PC-3 (cell line): Measurements from ENCODE around the gene SYCP3. TPM values are rescaled to one million over a fixed set of nuclear protein-coding genes. Genes with fewer than 3 reads are reported as not detected.

Experiments used
- ATAC-seq: fragments of 200-7000 bp; cut with Tn5 transposase; 2 replicates; pipeline ENCODE4 v1.9.1; 2020; ENCODE audit warnings: mild to moderate bottlenecking, moderate library complexity
- BruUV-seq: library from RNA; stranded (reverse); fragments of 400-500 nt; replicated peaks from 2 replicates; lab custom pipeline; 2021; lab: Mats Ljungman, UMichigan
- CTCF ChIA-PET: fragments of 300-600 bp; sonication (Branson Sonifier 250); formaldehyde crosslinking; loops from one replicate; lab custom pipeline; 2022; ENCODE audit warnings: antibody characterized with exemption; lab: Charles Lee
- POLR2A ChIA-PET: fragments of 300-600 bp; sonication (Branson Sonifier 250); formaldehyde crosslinking; loops from one replicate; lab custom pipeline; 2022; ENCODE audit warnings: antibody characterized with exemption; ENCODE audit not compliant: unreplicated experiment; lab: Charles Lee
- DNase-seq: peaks from one replicate; pipeline ENCODE4 v3.0.0-alpha.2; 2015
- H2AFZ ChIP-seq: fragments of 300-600 bp; sonication (generic); 2 replicates; pipeline ENCODE4 v1.6.0; 2016; ENCODE audit warnings: antibody characterized with exemption, low read length
- H3F3A ChIP-seq: fragments of 300-600 bp; sonication (generic); one replicate; pipeline ENCODE4 v1.6.0; 2017; ENCODE audit warnings: antibody characterized with exemption, low read length, control low read depth, mild to moderate bottlenecking; ENCODE audit not compliant: unreplicated experiment
- H3K27ac ChIP-seq: fragments of 300-600 bp; sonication (generic); 2 replicates; pipeline ENCODE4 v1.5.1; 2016; ENCODE audit warnings: mild to moderate bottlenecking, low read length
- H3K27me3 ChIP-seq: fragments of 300-600 bp; sonication (generic); 2 replicates; pipeline ENCODE4 v1.6.1; 2016; ENCODE audit warnings: low read length, mixed read lengths
- H3K36me3 ChIP-seq: fragments of 300-600 bp; sonication (generic); 2 replicates; pipeline ENCODE4 v1.6.1; 2016; ENCODE audit warnings: low read depth, mixed run types, low read length, mixed read lengths
- H3K4me1 ChIP-seq: fragments of 300-600 bp; sonication (generic); 2 replicates; pipeline ENCODE4 v1.5.1; 2016; ENCODE audit warnings: low read length; ENCODE audit not compliant: insufficient read depth
- H3K4me2 ChIP-seq: fragments of 300-600 bp; sonication (generic); 2 replicates; pipeline ENCODE4 v1.6.0; 2016; ENCODE audit warnings: low read length
- H3K4me3 ChIP-seq: fragments of 300-600 bp; sonication (generic); 2 replicates; pipeline ENCODE4 v1.5.1; 2016; ENCODE audit warnings: mild to moderate bottlenecking, low read length, mixed read lengths
- H3K79me2 ChIP-seq: fragments of 300-600 bp; sonication (generic); 2 replicates; pipeline ENCODE4 v1.6.1; 2017; ENCODE audit warnings: low read length, mixed read lengths
- H3K9ac ChIP-seq: fragments of 300-600 bp; sonication (generic); 2 replicates; pipeline ENCODE4 v1.6.0; 2016; ENCODE audit warnings: mild to moderate bottlenecking, low read length
- H3K9me2 ChIP-seq: fragments of 300-600 bp; sonication (generic); replicated peaks from 2 replicates; pipeline ENCODE4 v1.6.1; 2016; ENCODE audit warnings: mixed run types, low read length, mixed read lengths
- H3K9me3 ChIP-seq: fragments of 300-600 bp; sonication (generic); 2 replicates; pipeline ENCODE4 v1.6.1; 2016; ENCODE audit warnings: low read length, mixed read lengths
- H4K20me1 ChIP-seq: fragments of 300-600 bp; sonication (generic); 2 replicates; pipeline ENCODE4 v1.6.1; 2016; ENCODE audit warnings: low read length, mixed read lengths
- EZH2 ChIP-seq: fragments of 300-600 bp; sonication (generic); IDR thresholded peaks from one replicate; pipeline ENCODE4 v1.6.1; 2017; ENCODE audit warnings: antibody characterized with exemption, mild to moderate bottlenecking, low read length; ENCODE audit not compliant: unreplicated experiment
- EZH2phosphoT487 ChIP-seq: fragments of 300-600 bp; sonication (generic); IDR thresholded peaks from 2 replicates; pipeline ENCODE4 v1.6.1; 2018; ENCODE audit warnings: mild to moderate bottlenecking, antibody characterized with exemption, low read length, borderline replicate concordance
- intact Hi-C: fragments of 100-400 bp; cut with micrococcal nuclease; formaldehyde crosslinking; loops from 2 replicates; pipeline ENCODE4 v1.9.0; 2023
- total RNA-seq: library from RNA; depleted of rRNA; stranded (reverse); fragments of >200 nt; gene quantifications from 2 replicates; pipeline ENCODE4 v1.2.3, GENCODE V29; 2014
- TF ChIP-seq, protein P1 (sequence below): fragments of 300-600 bp; sonication (generic); conservative IDR thresholded peaks from 2 replicates; pipeline ENCODE4 v1.5.1; 2017; ENCODE audit warnings: antibody characterized with exemption, low read depth, mild to moderate bottlenecking, low read length

The SYCP3 gene
- total RNA-seq, 1 experiment from 2014 or later, result not detected

DNA sequence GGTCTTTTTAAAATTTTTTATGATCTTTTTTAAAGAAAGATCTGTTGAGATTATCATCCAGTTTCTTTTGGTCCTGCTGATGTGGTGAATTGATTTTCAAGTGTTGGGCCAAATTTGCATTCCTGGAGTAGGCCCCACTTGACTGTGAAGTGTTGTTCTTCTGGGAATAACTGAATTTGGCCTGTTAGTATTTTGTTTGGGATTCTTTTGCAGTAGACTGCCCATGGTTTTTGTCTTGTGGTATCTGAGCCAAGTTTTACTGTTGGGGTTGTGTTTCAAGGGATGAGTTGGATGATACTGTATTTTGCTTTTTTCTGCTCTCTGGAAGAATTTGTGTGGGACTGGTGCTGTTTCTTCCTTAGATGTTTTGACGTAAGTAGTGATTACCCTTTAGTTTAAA is 4.0 kb upstream of the SYCP3 start:
- intact Hi-C loops, result no loop called here
- no peaks in the 10 kb centered on the region for H3K9me3 ChIP-seq
- H3K4me3 ChIP-seq, result no peak overlapping the region
- H3K36me3 ChIP-seq, result no peaks in the 10 kb centered on the region
- H2AFZ ChIP-seq, result no peak overlapping the region
- H3K4me1 ChIP-seq, result no peaks in the 10 kb centered on the region
- H3K9ac ChIP-seq, result no peak overlapping the region
- no peaks in the 10 kb centered on the region for H3K79me2 ChIP-seq
- TF ChIP-seq, protein P1, sequence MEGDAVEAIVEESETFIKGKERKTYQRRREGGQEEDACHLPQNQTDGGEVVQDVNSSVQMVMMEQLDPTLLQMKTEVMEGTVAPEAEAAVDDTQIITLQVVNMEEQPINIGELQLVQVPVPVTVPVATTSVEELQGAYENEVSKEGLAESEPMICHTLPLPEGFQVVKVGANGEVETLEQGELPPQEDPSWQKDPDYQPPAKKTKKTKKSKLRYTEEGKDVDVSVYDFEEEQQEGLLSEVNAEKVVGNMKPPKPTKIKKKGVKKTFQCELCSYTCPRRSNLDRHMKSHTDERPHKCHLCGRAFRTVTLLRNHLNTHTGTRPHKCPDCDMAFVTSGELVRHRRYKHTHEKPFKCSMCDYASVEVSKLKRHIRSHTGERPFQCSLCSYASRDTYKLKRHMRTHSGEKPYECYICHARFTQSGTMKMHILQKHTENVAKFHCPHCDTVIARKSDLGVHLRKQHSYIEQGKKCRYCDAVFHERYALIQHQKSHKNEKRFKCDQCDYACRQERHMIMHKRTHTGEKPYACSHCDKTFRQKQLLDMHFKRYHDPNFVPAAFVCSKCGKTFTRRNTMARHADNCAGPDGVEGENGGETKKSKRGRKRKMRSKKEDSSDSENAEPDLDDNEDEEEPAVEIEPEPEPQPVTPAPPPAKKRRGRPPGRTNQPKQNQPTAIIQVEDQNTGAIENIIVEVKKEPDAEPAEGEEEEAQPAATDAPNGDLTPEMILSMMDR, result no peak
- no peak for TF ChIP-seq EZH2phosphoT487
- no peak for TF ChIP-seq EZH2
- H3K27ac ChIP-seq, result no peak overlapping the region
- no TSS peak for BruUV-seq
- H4K20me1 ChIP-seq, result no peaks in the 10 kb centered on the region
- ATAC-seq, result no peak
- ChIA-PET CTCF (no interaction called here), POLR2A (no interaction called here)
- H3K9me2 ChIP-seq, result no peaks in the 10 kb centered on the region
- no peak overlapping the region for H3K4me2 ChIP-seq
- H3K27me3 ChIP-seq, result no peaks in the 10 kb centered on the region
- no peak for DNase-seq
- no peaks in the 10 kb centered on the region for H3F3A ChIP-seq

DNA sequence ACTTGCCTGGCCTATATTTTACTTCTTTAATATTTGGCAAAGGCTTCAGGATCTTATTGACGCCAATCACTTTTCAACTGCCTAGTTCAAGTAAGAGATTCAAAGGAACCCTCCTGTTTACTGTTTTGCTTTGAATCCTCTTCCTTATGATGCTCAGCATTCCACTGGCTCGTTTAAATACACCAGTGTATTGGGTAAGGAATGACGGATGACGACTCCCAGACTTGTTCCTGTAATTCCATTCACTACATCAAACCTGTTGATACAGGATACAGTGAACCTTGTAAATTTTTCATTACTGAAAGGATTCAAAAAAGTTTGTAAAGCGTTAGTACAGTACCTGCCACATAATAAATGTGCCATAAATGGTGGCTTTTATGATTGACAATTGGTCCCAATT is 1.7 kb upstream of the SYCP3 start:
- Histone ChIP-seq H3K79me2 (no peaks in the 10 kb centered on the region), H3K9me2 (no peaks in the 10 kb centered on the region), H3K36me3 (no peaks in the 10 kb centered on the region), H3K9ac (no peak overlapping the region), H3K4me3 (no peak overlapping the region), H3K9me3 (no peaks in the 10 kb centered on the region), H3K27ac (no peak overlapping the region), H3K27me3 (no peaks in the 10 kb centered on the region), H3F3A (no peaks in the 10 kb centered on the region), H3K4me1 (no peaks in the 10 kb centered on the region), H4K20me1 (no peaks in the 10 kb centered on the region), H2AFZ (no peak overlapping the region), H3K4me2 (no peak overlapping the region)
- DNase-seq (no peak), ATAC-seq (no peak)
- intact Hi-C loops, result no loop called here
- ChIA-PET CTCF (no interaction called here), POLR2A (no interaction called here)
- TF ChIP-seq, protein P1, result no peak
- no peak for TF ChIP-seq EZH2
- no peak for TF ChIP-seq EZH2phosphoT487
- BruUV-seq, result no TSS peak

DNA sequence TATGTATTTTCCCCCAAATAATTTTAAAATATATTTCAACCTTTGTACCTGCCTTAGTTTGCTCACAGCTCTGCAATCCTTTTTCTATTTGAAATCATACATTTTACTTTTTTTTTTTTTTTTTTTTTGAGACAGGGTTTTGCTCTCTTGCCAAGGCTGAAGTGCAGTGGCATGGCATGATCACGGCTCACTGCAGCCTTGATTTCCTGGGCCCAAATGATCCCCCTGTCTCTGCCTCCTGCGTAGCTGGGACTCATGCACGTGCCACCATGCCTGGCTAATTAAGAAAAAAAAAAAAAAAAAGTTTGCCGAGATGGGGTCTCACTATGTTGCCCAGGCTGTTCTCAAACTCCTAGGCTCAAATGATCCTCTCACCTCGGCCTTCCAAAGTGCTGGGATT is 1.3 kb upstream of the SYCP3 start:
- ChIA-PET CTCF (no interaction called here), POLR2A (no interaction called here)
- no peaks in the 10 kb centered on the region for H4K20me1 ChIP-seq
- H3K4me2 ChIP-seq, result no peak overlapping the region
- no peak for TF ChIP-seq EZH2
- TF ChIP-seq, protein P1, result no peak
- no peak for TF ChIP-seq EZH2phosphoT487
- H3K27me3 ChIP-seq, result no peaks in the 10 kb centered on the region
- no peak overlapping the region for H2AFZ ChIP-seq
- H3K4me1 ChIP-seq, result no peaks in the 10 kb centered on the region
- H3K4me3 ChIP-seq, result no peak overlapping the region
- intact Hi-C loops, result no loop called here
- H3K9me3 ChIP-seq, result no peaks in the 10 kb centered on the region
- DNase-seq (no peak), ATAC-seq (no peak)
- no peaks in the 10 kb centered on the region for H3K36me3 ChIP-seq
- no peaks in the 10 kb centered on the region for H3K79me2 ChIP-seq
- no peak overlapping the region for H3K27ac ChIP-seq
- H3F3A ChIP-seq, result no peaks in the 10 kb centered on the region
- BruUV-seq, result no TSS peak
- no peak overlapping the region for H3K9ac ChIP-seq
- H3K9me2 ChIP-seq, result no peaks in the 10 kb centered on the region
